NCI-H2171 treated with DMSO at 0.1 percent for 48 hours (cell line): ENCODE results near the gene RPN2.

Source experiments
- DNase-seq: peaks from one replicate; lab custom pipeline; 2025; lab: John Stamatoyannopoulos, UW

RPN2 gene

GRCh38 chr20:37267667-37268313 is 88.7 kb downstream of the RPN2 start:
- DNase-seq: no peak

GRCh38 chr20:37270576-37271420 is 91.7 kb downstream of the RPN2 start:
- no peak for DNase-seq

GRCh38 chr20:37271421-37271768 is 92.3 kb downstream of the RPN2 start:
- DNase-seq: no peak

- DNase-seq: no peak
These were observed 94.9 kb downstream of the RPN2 start for GRCh38 chr20:37273988-37274387.

- DNase-seq: no peak
These were observed 95.9 kb downstream of the RPN2 start for GRCh38 chr20:37274851-37275524.

- peak; percentile 99 for DNase-seq
These were observed 97.5 kb downstream of the RPN2 start for GRCh38 chr20:37276494-37277252.

GRCh38 chr20:37277253-37277593 is 98.1 kb downstream of the RPN2 start:
- DNase-seq: no peak

- DNase-seq: no peak
These were observed 99.9 kb downstream of the RPN2 start for GRCh38 chr20:37278966-37279590.

GRCh38 chr20:37279820-37280219 is 100.7 kb downstream of the RPN2 start:
- DNase-seq: no peak

- no peak for DNase-seq
These were observed 101.3 kb downstream of the RPN2 start for GRCh38 chr20:37280403-37280802.

- DNase-seq: no peak
These were observed 103.4 kb downstream of the RPN2 start for GRCh38 chr20:37282556-37282955.

- DNase-seq: no peak
These were observed 104.5 kb downstream of the RPN2 start for GRCh38 chr20:37283530-37284195.

- DNase-seq: no peak
These were observed 105.6 kb downstream of the RPN2 start for GRCh38 chr20:37284691-37285161.

- no peak for DNase-seq
These were observed 106.7 kb downstream of the RPN2 start for GRCh38 chr20:37285664-37286374.

GRCh38 chr20:37288091-37288490 is 109.0 kb downstream of the RPN2 start:
- DNase-seq: no peak

GRCh38 chr20:37290158-37290810 is 111.2 kb downstream of the RPN2 start:
- DNase-seq: no peak
